A549 (cell line): ENCODE measurements around the gene CSNK2A1. TPM values are rescaled to one million over a fixed set of nuclear protein-coding genes. Genes with fewer than 3 reads are reported as not detected.

Source experiments
- ATAC-seq, 2 experiments: fragments of 200-7000 bp in 1 of 2; fragments of >200 bp in 1 of 2; cut with Nextera tagmentation in 1 of 2; cut with Tn5 transposase in 1 of 2; 3 replicates each; pipeline versions ENCODE4 v1.8.0 to v1.9.1; 2018 to 2020; ENCODE audit warnings: mild to moderate bottlenecking in 1 of 2, moderate library complexity in 1 of 2
- CTCF ChIA-PET: fragments of 300-600 bp; sonication (Branson Sonifier 250); formaldehyde crosslinking; extraction: SDS; loops from one replicate; lab custom pipeline; 2021; ENCODE audit warnings: antibody characterized with exemption, inconsistent platforms; lab: Yijun Ruan, JAX
- POLR2A ChIA-PET: fragments of 350-600 bp; formaldehyde crosslinking; extraction: SDS; loops from one replicate; lab custom pipeline; 2021; ENCODE audit warnings: antibody characterized with exemption, inconsistent platforms; lab: Yijun Ruan, JAX
- DNase-seq, 2 experiments: peaks; one replicate each; pipeline versions ENCODE4 v3.0.0 to v3.0.0-alpha.2; 2011 to 2016; ENCODE audit warnings: low read depth in 1 of 2, low spot score in 1 of 2
- FAIRE-seq: peaks from 2 replicates; lab custom pipeline; 2011; peaks lifted over from hg19 to GRCh38; lab: Jason Lieb, UNC
- H3K27ac ChIP-seq, 2 experiments: fragments of >200 bp; sonication (Bioruptor Twin); formaldehyde crosslinking; 3 replicates each; pipeline ENCODE4 v1.5.1; 2016 to 2017
- H3K4me1 ChIP-seq: fragments of >200 bp; sonication (Bioruptor Twin); formaldehyde crosslinking; 3 replicates; pipeline ENCODE4 v1.6.1; 2016
- H3K4me2 ChIP-seq: fragments of >200 bp; sonication (Bioruptor Twin); formaldehyde crosslinking; 3 replicates; pipeline ENCODE4 v1.6.1; 2016
- H3K4me3 ChIP-seq: fragments of >200 bp; sonication (Bioruptor Twin); formaldehyde crosslinking; 3 replicates; pipeline ENCODE4 v1.5.1; 2016
- H3K9me3 ChIP-seq: fragments of >200 bp; sonication (Bioruptor Twin); formaldehyde crosslinking; 3 replicates; pipeline ENCODE4 v1.6.1; 2016
- BHLHE40 ChIP-seq: IDR thresholded peaks from 2 replicates; pipeline ENCODE4 v1.6.1; 2012; ENCODE audit warnings: low read depth, low read length, inconsistent platforms
- CBX2 ChIP-seq: fragments of 200-600 bp; sonication (generic); IDR thresholded peaks from 2 replicates; pipeline ENCODE4 v1.6.1; 2016; ENCODE audit warnings: low read depth, mild to moderate bottlenecking, borderline replicate concordance
- CTCF ChIP-seq: fragments of >200 bp; sonication (Bioruptor Twin); formaldehyde crosslinking; IDR thresholded peaks from 3 replicates; pipeline ENCODE4 v1.5.1; 2016
- EHF ChIP-seq: fragments of 250-450 bp; sonication (Bioruptor Pico); IDR thresholded peaks from 2 replicates; pipeline ENCODE4 v1.5.0; 2020; ENCODE audit warnings: mild to moderate bottlenecking
- EHMT2 ChIP-seq: fragments of 200-600 bp; sonication (generic); IDR thresholded peaks from 2 replicates; pipeline ENCODE4 v1.6.1; 2016; ENCODE audit warnings: antibody characterized with exemption, low read depth, mild to moderate bottlenecking, moderate library complexity
- FOSB ChIP-seq: fragments of 250-450 bp; sonication (Bioruptor Pico); IDR thresholded peaks from 2 replicates; pipeline ENCODE4 v1.5.0; 2020; ENCODE audit warnings: mild to moderate bottlenecking, moderate library complexity
- GATA3 ChIP-seq: IDR thresholded peaks from 2 replicates; pipeline ENCODE4 v1.6.1; 2012; ENCODE audit warnings: borderline replicate concordance
- HES2 ChIP-seq: fragments of >200 bp; sonication (Bioruptor Twin); formaldehyde crosslinking; IDR thresholded peaks from 2 replicates; pipeline ENCODE4 v1.6.1; 2016
- HMGXB4 ChIP-seq: fragments of 250-450 bp; sonication (Bioruptor Pico); IDR thresholded peaks from 2 replicates; pipeline ENCODE4 v1.5.0; 2021; ENCODE audit warnings: mild to moderate bottlenecking, moderate library complexity, borderline replicate concordance
- HOXA7 ChIP-seq: fragments of 250-450 bp; sonication (Bioruptor Pico); IDR thresholded peaks from 2 replicates; pipeline ENCODE4 v1.5.0; 2020; ENCODE audit warnings: mild to moderate bottlenecking, moderate library complexity
- HOXB5 ChIP-seq: fragments of 250-450 bp; sonication (Bioruptor Pico); IDR thresholded peaks from 2 replicates; pipeline ENCODE4 v1.5.0; 2020; ENCODE audit warnings: mild to moderate bottlenecking, moderate library complexity
- KDM1A ChIP-seq: fragments of 200-600 bp; sonication (generic); IDR thresholded peaks from 2 replicates; pipeline ENCODE4 v1.6.1; 2016; ENCODE audit warnings: low read depth, mild to moderate bottlenecking
- MAX ChIP-seq: IDR thresholded peaks from 2 replicates; pipeline ENCODE4 v1.6.1; 2012
- MYC ChIP-seq: IDR thresholded peaks from 2 replicates; pipeline ENCODE4 v1.6.1; 2012; ENCODE audit warnings: mild to moderate bottlenecking, inconsistent platforms, low read length, improper control_type of control experiment, borderline replicate concordance
- NFE2L2 ChIP-seq: fragments of 150-350 bp; conservative IDR thresholded peaks from 2 replicates; pipeline ENCODE4 v1.6.1; 2014; ENCODE audit warnings: low read length
- NR3C1 ChIP-seq: fragments of >200 bp; sonication (Bioruptor Twin); formaldehyde crosslinking; IDR thresholded peaks from 3 replicates; pipeline ENCODE4 v1.6.1; 2017
- RAD21 ChIP-seq, 2 experiments: fragments of >200 bp in 1 of 2; sonication (Bioruptor Twin) in 1 of 2; formaldehyde crosslinking in 1 of 2; IDR thresholded peaks in 1 of 2; conservative IDR thresholded peaks in 1 of 2; 2 replicates in 1 of 2; 3 replicates in 1 of 2; pipeline ENCODE4 v1.6.1; 2012 to 2018; ENCODE audit warnings: inconsistent platforms in 1 of 2
- RFX5 ChIP-seq: fragments of 450-650 bp; IDR thresholded peaks from 2 replicates; pipeline ENCODE4 v1.7.1; 2014; ENCODE audit warnings: antibody characterized with exemption, mild to moderate bottlenecking, moderate library complexity
- RNF2 ChIP-seq: fragments of 200-600 bp; sonication (generic); IDR thresholded peaks from 2 replicates; pipeline ENCODE4 v1.6.1; 2016; ENCODE audit warnings: low read depth, mild to moderate bottlenecking, antibody characterized with exemption, moderate library complexity, borderline replicate concordance
- SMC3 ChIP-seq: fragments of >200 bp; sonication (Bioruptor Twin); formaldehyde crosslinking; IDR thresholded peaks from 3 replicates; pipeline ENCODE4 v1.6.1; 2018; ENCODE audit warnings: inconsistent platforms
- SREBF2 ChIP-seq: fragments of 450-650 bp; IDR thresholded peaks from 2 replicates; pipeline ENCODE4 v1.6.1; 2014; ENCODE audit warnings: mild to moderate bottlenecking, moderate library complexity
- ZNF302 ChIP-seq: fragments of 250-450 bp; sonication (Bioruptor Pico); IDR thresholded peaks from 2 replicates; pipeline ENCODE4 v1.9.0; 2021; ENCODE audit warnings: inconsistent platforms, mild to moderate bottlenecking, moderate library complexity
- WGBS: methylation state at CpG from one replicate; pipeline ENCODE4 v1.1.6; 2017; ENCODE audit errors: missing lambda C conversion rate; 5-methylcytosine and 5-hydroxymethylcytosine counted together
- polyA plus RNA-seq, 4 experiments: library from polyadenylated mRNA; depleted of rRNA in 3 of 4; stranded (reverse); fragments of >200 nt; fragmentation: RNase III in 1 of 4; extraction: RNeasy Plus Mini Kit Qiagen cat#74134 plus additional on column Dnase treatment in 1 of 4; gene quantifications; 2 replicates in 3 of 4; 3 replicates in 1 of 4; pipeline ENCODE4 v1.2.3, GENCODE V29; 2011 to 2017

CSNK2A1 gene
- polyA plus RNA-seq, 2 of the 4 experiments (the other 2 are of a cell fraction) = 157 to 306 TPM

- TF ChIP-seq RFX5 (no peak), EHF (no peak), HES2 (no peak)
These were observed 7.0 kb upstream of the CSNK2A1 start (continued) for GRCh38 chr20:550611-551010.

GRCh38 chr20:549722-550496 lies 6.3 kb upstream of the CSNK2A1 start:
- Histone ChIP-seq H3K27ac (no peak overlapping the region), H3K4me3 (no peak overlapping the region), H3K4me2 (no peak overlapping the region), H3K9me3 (peaks cover under 1% of the 10 kb centered on the region; the same call in 2 of the 3 replicates), H3K4me1 (peaks cover 8% of the 10 kb centered on the region; the same call in 2 of the 3 replicates)
- TF ChIP-seq KDM1A (no peak), MYC (no peak), RNF2 (no peak), RAD21 (conservative IDR thresholded peaks at IDR 0.05 in 1 of 2, IDR thresholded peaks at IDR 0.05 in 1 of 2) (no peak), FOSB (CRISPR knock-in tag) (no peak), CBX2 (no peak), BHLHE40 (no peak), ZNF302 (CRISPR knock-in tag) (no peak), EHMT2 (no peak), SMC3 (no peak), NFE2L2 (no peak), HMGXB4 (no peak), MAX (no peak), SREBF2 (no peak), HOXB5 (CRISPR knock-in tag) (no peak), GATA3 (no peak), NR3C1 (no peak), CTCF (no peak), HOXA7 (no peak)
- POLR2A ChIA-PET = no interaction called here
- DNase-seq (no peak), ATAC-seq (no peak; a peak in 1 of 6 replicates), FAIRE-seq (no peak)
- 63% methylated on average over 4 of the region's 4 CpGs for WGBS
- CTCF ChIA-PET = interaction anchor here (0.6 to 13.2 kb wide), 7 partner anchors 12 to 406 kb away, joined by 4 to 85 read pairs (median 6); partner anchors contain the start of gene SRXN1
